ENCODE results near the gene DCC. TPM values are rescaled to one million over a fixed set of nuclear protein-coding genes. Genes with fewer than 3 reads are reported as not detected.

The DCC gene
- total and polyA plus RNA-seq, 2 of the 8 experiments (the other 6 are each of a cell fraction or from before 2014, with no cell fraction given): 0.14 to 1.4 TPM

GRCh38 chr18:52845036-52845435, 505.0 kb downstream of the DCC start (continued):
- TF ChIP-seq E2F6 (IDR thresholded peaks at IDR 0.05): no peak
- no peak for TF ChIP-seq TEAD4 (IDR thresholded peaks at IDR 0.05; ENCODE audit: low read depth, low read length)
- no peak for TF ChIP-seq SAP30 (IDR thresholded peaks at IDR 0.05; ENCODE audit: insufficient read depth, insufficient replicate concordance, low read length)
- no peak for TF ChIP-seq POLR2A (IDR thresholded peaks at IDR 0.05; ENCODE audit: control extremely low read depth in 1 of 2, low read depth in 2 of 2, low read length in 2 of 2)
- no peak for TF ChIP-seq SIX5 (IDR thresholded peaks at IDR 0.05; ENCODE audit: low read depth, low read length)
- no peak for TF ChIP-seq SIN3A (conservative IDR thresholded peaks at IDR 0.05 in 1 of 2, IDR thresholded peaks at IDR 0.05 in 1 of 2; ENCODE audit: low read depth in 1 of 2, low read length in 2 of 2)
- no peak for TF ChIP-seq CHD1 (IDR thresholded peaks at IDR 0.05; ENCODE audit: low read depth, low read length)

All from H1 (cell line).